Measurements from ENCODE around the gene HBG1.

DNA sequence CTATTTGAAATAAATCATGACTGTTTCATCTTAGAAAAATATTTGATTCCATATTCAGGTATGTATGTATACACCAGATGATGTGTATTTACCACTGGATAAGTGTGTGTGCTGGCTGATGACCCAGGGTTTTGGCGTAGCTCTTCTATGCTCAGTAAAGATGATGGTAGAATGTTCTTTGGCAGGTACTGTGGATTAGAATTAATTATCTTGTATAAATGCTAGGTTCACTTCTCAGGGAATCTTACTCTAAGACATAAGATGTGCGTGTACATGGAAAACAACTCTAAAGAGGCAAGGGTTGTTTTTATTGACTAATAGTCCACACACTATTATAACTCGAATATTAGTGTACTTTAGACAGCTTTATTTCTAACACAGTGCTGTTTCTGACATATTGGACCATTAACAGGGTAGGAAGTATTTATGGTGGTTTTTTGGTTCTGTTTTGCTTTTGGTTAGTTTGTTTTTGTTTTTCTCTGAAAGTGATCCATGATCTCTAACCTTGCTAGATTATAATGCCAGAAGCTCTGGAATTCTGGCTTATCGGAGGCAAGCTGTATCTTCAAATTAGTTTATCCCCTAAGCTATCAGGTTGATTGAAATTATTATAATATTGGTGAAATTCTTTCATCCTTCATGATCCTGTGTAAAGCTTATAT lies 1.0 kb upstream of the HBG1 start:
- TF ChIP-seq, protein P1, sequence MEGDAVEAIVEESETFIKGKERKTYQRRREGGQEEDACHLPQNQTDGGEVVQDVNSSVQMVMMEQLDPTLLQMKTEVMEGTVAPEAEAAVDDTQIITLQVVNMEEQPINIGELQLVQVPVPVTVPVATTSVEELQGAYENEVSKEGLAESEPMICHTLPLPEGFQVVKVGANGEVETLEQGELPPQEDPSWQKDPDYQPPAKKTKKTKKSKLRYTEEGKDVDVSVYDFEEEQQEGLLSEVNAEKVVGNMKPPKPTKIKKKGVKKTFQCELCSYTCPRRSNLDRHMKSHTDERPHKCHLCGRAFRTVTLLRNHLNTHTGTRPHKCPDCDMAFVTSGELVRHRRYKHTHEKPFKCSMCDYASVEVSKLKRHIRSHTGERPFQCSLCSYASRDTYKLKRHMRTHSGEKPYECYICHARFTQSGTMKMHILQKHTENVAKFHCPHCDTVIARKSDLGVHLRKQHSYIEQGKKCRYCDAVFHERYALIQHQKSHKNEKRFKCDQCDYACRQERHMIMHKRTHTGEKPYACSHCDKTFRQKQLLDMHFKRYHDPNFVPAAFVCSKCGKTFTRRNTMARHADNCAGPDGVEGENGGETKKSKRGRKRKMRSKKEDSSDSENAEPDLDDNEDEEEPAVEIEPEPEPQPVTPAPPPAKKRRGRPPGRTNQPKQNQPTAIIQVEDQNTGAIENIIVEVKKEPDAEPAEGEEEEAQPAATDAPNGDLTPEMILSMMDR (conservative IDR thresholded peaks at IDR 0.05; ENCODE audit: low read length), result no peak
- no peak for TF ChIP-seq EZH2phosphoT487 (IDR thresholded peaks at IDR 0.05; ENCODE audit: borderline replicate concordance)

All from Loucy (cell line).